A549 (cell line): ENCODE results near the gene SCAMP1. TPM values are rescaled to one million over a fixed set of nuclear protein-coding genes. Genes with fewer than 3 reads are reported as not detected.

Source experiments
- ATAC-seq, 2 experiments: fragments of 200-7000 bp in 1 of 2; fragments of >200 bp in 1 of 2; cut with Nextera tagmentation in 1 of 2; cut with Tn5 transposase in 1 of 2; 3 replicates each; pipeline versions ENCODE4 v1.8.0 to v1.9.1; 2018 to 2020; ENCODE audit warnings: mild to moderate bottlenecking in 1 of 2, moderate library complexity in 1 of 2
- CTCF ChIA-PET: fragments of 300-600 bp; sonication (Branson Sonifier 250); formaldehyde crosslinking; extraction: SDS; loops from one replicate; lab custom pipeline; 2021; ENCODE audit warnings: antibody characterized with exemption, inconsistent platforms; lab: Yijun Ruan, JAX
- POLR2A ChIA-PET: fragments of 350-600 bp; formaldehyde crosslinking; extraction: SDS; loops from one replicate; lab custom pipeline; 2021; ENCODE audit warnings: antibody characterized with exemption, inconsistent platforms; lab: Yijun Ruan, JAX
- DNase-seq, 2 experiments: peaks; one replicate each; pipeline versions ENCODE4 v3.0.0 to v3.0.0-alpha.2; 2011 to 2016; ENCODE audit warnings: low read depth in 1 of 2, low spot score in 1 of 2
- FAIRE-seq: peaks from 2 replicates; lab custom pipeline; 2011; peaks lifted over from hg19 to GRCh38; lab: Jason Lieb, UNC
- H3K27ac ChIP-seq, 2 experiments: fragments of >200 bp; sonication (Bioruptor Twin); formaldehyde crosslinking; 3 replicates each; pipeline ENCODE4 v1.5.1; 2016 to 2017
- H3K4me1 ChIP-seq: fragments of >200 bp; sonication (Bioruptor Twin); formaldehyde crosslinking; 3 replicates; pipeline ENCODE4 v1.6.1; 2016
- H3K4me2 ChIP-seq: fragments of >200 bp; sonication (Bioruptor Twin); formaldehyde crosslinking; 3 replicates; pipeline ENCODE4 v1.6.1; 2016
- H3K4me3 ChIP-seq: fragments of >200 bp; sonication (Bioruptor Twin); formaldehyde crosslinking; 3 replicates; pipeline ENCODE4 v1.5.1; 2016
- H3K9me3 ChIP-seq: fragments of >200 bp; sonication (Bioruptor Twin); formaldehyde crosslinking; 3 replicates; pipeline ENCODE4 v1.6.1; 2016
- CBX2 ChIP-seq: fragments of 200-600 bp; sonication (generic); IDR thresholded peaks from 2 replicates; pipeline ENCODE4 v1.6.1; 2016; ENCODE audit warnings: low read depth, mild to moderate bottlenecking, borderline replicate concordance
- CHD4 ChIP-seq: fragments of 200-600 bp; sonication (generic); IDR thresholded peaks from 2 replicates; pipeline ENCODE4 v1.6.1; 2016; ENCODE audit warnings: antibody characterized with exemption, mild to moderate bottlenecking, borderline replicate concordance
- CTCF ChIP-seq: fragments of >200 bp; sonication (Bioruptor Twin); formaldehyde crosslinking; IDR thresholded peaks from 3 replicates; pipeline ENCODE4 v1.5.1; 2016
- EP300 ChIP-seq, 2 experiments: fragments of >200 bp; sonication (Bioruptor Twin); formaldehyde crosslinking; IDR thresholded peaks; 2 replicates in 1 of 2; 3 replicates in 1 of 2; pipeline ENCODE4 v1.6.1; 2016 to 2017
- ESRRA ChIP-seq: fragments of 150-350 bp; IDR thresholded peaks from 2 replicates; pipeline ENCODE4 v1.6.1; 2014; ENCODE audit warnings: mild to moderate bottlenecking, low read length, borderline replicate concordance
- FOSL2 ChIP-seq, 2 experiments: fragments of 450-650 bp in 1 of 2; fragments of >200 bp in 1 of 2; sonication (Bioruptor Twin) in 1 of 2; formaldehyde crosslinking; IDR thresholded peaks; 2 replicates each; pipeline versions ENCODE4 v1.5.0 to v1.6.1; 2016 to 2020; ENCODE audit warnings: mild to moderate bottlenecking in 1 of 2, moderate library complexity in 1 of 2
- GATA3 ChIP-seq: IDR thresholded peaks from 2 replicates; pipeline ENCODE4 v1.6.1; 2012; ENCODE audit warnings: borderline replicate concordance
- HEYL ChIP-seq: fragments of 250-450 bp; sonication (Bioruptor Pico); IDR thresholded peaks from 2 replicates; pipeline ENCODE4 v1.8.0; 2021; ENCODE audit warnings: mild to moderate bottlenecking, moderate library complexity
- HOXA7 ChIP-seq: fragments of 250-450 bp; sonication (Bioruptor Pico); IDR thresholded peaks from 2 replicates; pipeline ENCODE4 v1.5.0; 2020; ENCODE audit warnings: mild to moderate bottlenecking, moderate library complexity
- HOXB13 ChIP-seq: fragments of 250-450 bp; sonication (Bioruptor Pico); IDR thresholded peaks from 2 replicates; pipeline ENCODE4 v1.5.0; 2020; ENCODE audit warnings: low read depth, mild to moderate bottlenecking, moderate library complexity
- JUNB ChIP-seq: fragments of >200 bp; sonication (Bioruptor Twin); formaldehyde crosslinking; IDR thresholded peaks from 2 replicates; pipeline ENCODE4 v1.6.1; 2016
- KDM1A ChIP-seq: fragments of 200-600 bp; sonication (generic); IDR thresholded peaks from 2 replicates; pipeline ENCODE4 v1.6.1; 2016; ENCODE audit warnings: low read depth, mild to moderate bottlenecking
- KDM5A ChIP-seq: fragments of 200-600 bp; sonication (generic); IDR thresholded peaks from 2 replicates; pipeline ENCODE4 v1.6.1; 2016; ENCODE audit warnings: antibody characterized with exemption, mild to moderate bottlenecking
- MAX ChIP-seq: IDR thresholded peaks from 2 replicates; pipeline ENCODE4 v1.6.1; 2012
- NR3C1 ChIP-seq: fragments of >200 bp; sonication (Bioruptor Twin); formaldehyde crosslinking; IDR thresholded peaks from 3 replicates; pipeline ENCODE4 v1.6.1; 2017
- PHF8 ChIP-seq: fragments of 200-600 bp; sonication (generic); IDR thresholded peaks from 2 replicates; pipeline ENCODE4 v1.6.1; 2016; ENCODE audit warnings: low read depth, mild to moderate bottlenecking, antibody characterized with exemption, moderate library complexity, borderline replicate concordance
- POLR2A ChIP-seq: IDR thresholded peaks from 2 replicates; pipeline ENCODE4 v1.6.1; 2012; ENCODE audit warnings: mild to moderate bottlenecking, low read length
- POLR2AphosphoS2 ChIP-seq: conservative IDR thresholded peaks from 2 replicates; pipeline ENCODE4 v1.6.1; 2012; ENCODE audit warnings: low read length, improper control_type of control experiment, inconsistent platforms
- RAD21 ChIP-seq, 2 experiments: fragments of >200 bp in 1 of 2; sonication (Bioruptor Twin) in 1 of 2; formaldehyde crosslinking in 1 of 2; IDR thresholded peaks in 1 of 2; conservative IDR thresholded peaks in 1 of 2; 2 replicates in 1 of 2; 3 replicates in 1 of 2; pipeline ENCODE4 v1.6.1; 2012 to 2018; ENCODE audit warnings: inconsistent platforms in 1 of 2
- RARB ChIP-seq: fragments of 250-450 bp; sonication (Bioruptor Pico); IDR thresholded peaks from 2 replicates; pipeline ENCODE4 v1.8.0; 2021; ENCODE audit warnings: mild to moderate bottlenecking, moderate library complexity
- RFX5 ChIP-seq: fragments of 450-650 bp; IDR thresholded peaks from 2 replicates; pipeline ENCODE4 v1.7.1; 2014; ENCODE audit warnings: antibody characterized with exemption, mild to moderate bottlenecking, moderate library complexity
- SREBF2 ChIP-seq: fragments of 450-650 bp; IDR thresholded peaks from 2 replicates; pipeline ENCODE4 v1.6.1; 2014; ENCODE audit warnings: mild to moderate bottlenecking, moderate library complexity
- TP53 ChIP-seq: fragments of 250-450 bp; sonication (Bioruptor Pico); IDR thresholded peaks from 2 replicates; pipeline ENCODE4 v1.5.0; 2021; ENCODE audit warnings: mild to moderate bottlenecking, moderate library complexity
- ZFP36 ChIP-seq: fragments of 450-650 bp; IDR thresholded peaks from 2 replicates; pipeline ENCODE4 v1.6.1; 2014; ENCODE audit warnings: borderline replicate concordance; ENCODE audit not compliant: partially characterized antibody
- ZNF302 ChIP-seq: fragments of 250-450 bp; sonication (Bioruptor Pico); IDR thresholded peaks from 2 replicates; pipeline ENCODE4 v1.9.0; 2021; ENCODE audit warnings: inconsistent platforms, mild to moderate bottlenecking, moderate library complexity
- ZSCAN20 ChIP-seq: fragments of 250-450 bp; sonication (Bioruptor Pico); IDR thresholded peaks from 2 replicates; pipeline ENCODE4 v1.8.0; 2022; ENCODE audit warnings: mild to moderate bottlenecking, moderate library complexity
- WGBS: methylation state at CpG from one replicate; pipeline ENCODE4 v1.1.6; 2017; ENCODE audit errors: missing lambda C conversion rate; 5-methylcytosine and 5-hydroxymethylcytosine counted together
- polyA minus RNA-seq: library from RNA; depleted of rRNA, polyadenylated mRNA; stranded (reverse); fragments of >200 nt; gene quantifications from 2 replicates; pipeline ENCODE4 v1.2.3, GENCODE V29; 2011; rRNA and poly(A)+ RNA removed
- polyA plus RNA-seq, 4 experiments: library from polyadenylated mRNA; depleted of rRNA in 3 of 4; stranded (reverse); fragments of >200 nt; fragmentation: RNase III in 1 of 4; extraction: RNeasy Plus Mini Kit Qiagen cat#74134 plus additional on column Dnase treatment in 1 of 4; gene quantifications; 2 replicates in 3 of 4; 3 replicates in 1 of 4; pipeline ENCODE4 v1.2.3, GENCODE V29; 2011 to 2017
- TF ChIP-seq, protein P1 (sequence below): fragments of >200 bp; sonication (Bioruptor Twin); formaldehyde crosslinking; IDR thresholded peaks from 2 replicates; pipeline ENCODE4 v1.6.1; 2016
- TF ChIP-seq, protein P2 (sequence below): fragments of 250-450 bp; sonication (Bioruptor Pico); IDR thresholded peaks from 2 replicates; pipeline ENCODE4 v1.5.0; 2020; ENCODE audit warnings: low read depth, mild to moderate bottlenecking, moderate library complexity
- TF ChIP-seq, protein P3 (sequence below): fragments of 250-450 bp; sonication (Bioruptor Pico); IDR thresholded peaks from 2 replicates; pipeline ENCODE4 v1.5.0; 2021; ENCODE audit warnings: mild to moderate bottlenecking, moderate library complexity, borderline replicate concordance
- TF ChIP-seq, protein P4 (sequence below): fragments of 450-650 bp; IDR thresholded peaks from 2 replicates; pipeline ENCODE4 v1.6.1; 2014; ENCODE audit warnings: antibody characterized with exemption
- TF ChIP-seq, protein P5 (sequence below): fragments of >200 bp; sonication (Bioruptor Twin); formaldehyde crosslinking; IDR thresholded peaks from 3 replicates; pipeline ENCODE4 v1.6.1; 2016

Gene SCAMP1, protein sequence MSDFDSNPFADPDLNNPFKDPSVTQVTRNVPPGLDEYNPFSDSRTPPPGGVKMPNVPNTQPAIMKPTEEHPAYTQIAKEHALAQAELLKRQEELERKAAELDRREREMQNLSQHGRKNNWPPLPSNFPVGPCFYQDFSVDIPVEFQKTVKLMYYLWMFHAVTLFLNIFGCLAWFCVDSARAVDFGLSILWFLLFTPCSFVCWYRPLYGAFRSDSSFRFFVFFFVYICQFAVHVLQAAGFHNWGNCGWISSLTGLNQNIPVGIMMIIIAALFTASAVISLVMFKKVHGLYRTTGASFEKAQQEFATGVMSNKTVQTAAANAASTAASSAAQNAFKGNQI
- polyA plus RNA-seq (2011; rRNA removed), result 42.2 and 47.4 TPM in 2 replicates
- polyA plus RNA-seq (2012; cell fraction: cytosol; rRNA removed), result 5.6 and 7.8 TPM in 2 replicates
- 3.3 and 4.0 TPM in 2 replicates for polyA plus RNA-seq (2012; cell fraction: nucleus; rRNA removed)
- polyA plus RNA-seq (2017; fragmentation: RNase III; extraction: RNeasy Plus Mini Kit Qiagen cat#74134 plus additional on column Dnase treatment), result 21.3 to 23.8 TPM (median 22.5 TPM) in 3 replicates
- polyA minus RNA-seq, result 36.9 and 47.9 TPM in 2 replicates

GRCh38 chr5:78359831-78360673, at the start of gene SCAMP1:
TSS of gene SCAMP1 (plus strand) at chr5:78360617. CDS start at chr5:78360672, 55 bp downstream.
- under 1% methylated on average over 47 of the region's 79 CpGs for WGBS
- CTCF ChIA-PET, result interaction anchor here (0.5 to 1.8 kb wide), 15 partner anchors 11 to 843 kb away, joined by 3 to 7 read pairs (median 3); partner anchors contain the start of gene AP3B1
- peak; percentile 23 for FAIRE-seq
- TF ChIP-seq HOXA7 (CRISPR knock-in tag), result no peak
- no peak for TF ChIP-seq ESRRA
- TF ChIP-seq NR3C1, result no peak
- TF ChIP-seq KDM1A, result no peak
- peak; percentile 10 to 16; a peak in 2 of 5 replicates for TF ChIP-seq RAD21 (conservative IDR thresholded peaks at IDR 0.05 in 1 of 2, IDR thresholded peaks at IDR 0.05 in 1 of 2)
- no peak for TF ChIP-seq ZNF302 (CRISPR knock-in tag)
- TF ChIP-seq POLR2AphosphoS2, result no peak
- TF ChIP-seq, protein P1, sequence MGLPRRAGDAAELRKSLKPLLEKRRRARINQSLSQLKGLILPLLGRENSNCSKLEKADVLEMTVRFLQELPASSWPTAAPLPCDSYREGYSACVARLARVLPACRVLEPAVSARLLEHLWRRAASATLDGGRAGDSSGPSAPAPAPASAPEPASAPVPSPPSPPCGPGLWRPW, result no peak
- no peak for TF ChIP-seq ZSCAN20 (CRISPR knock-in tag)
- no peak for TF ChIP-seq TP53 (CRISPR knock-in tag)
- TF ChIP-seq, protein P2, sequence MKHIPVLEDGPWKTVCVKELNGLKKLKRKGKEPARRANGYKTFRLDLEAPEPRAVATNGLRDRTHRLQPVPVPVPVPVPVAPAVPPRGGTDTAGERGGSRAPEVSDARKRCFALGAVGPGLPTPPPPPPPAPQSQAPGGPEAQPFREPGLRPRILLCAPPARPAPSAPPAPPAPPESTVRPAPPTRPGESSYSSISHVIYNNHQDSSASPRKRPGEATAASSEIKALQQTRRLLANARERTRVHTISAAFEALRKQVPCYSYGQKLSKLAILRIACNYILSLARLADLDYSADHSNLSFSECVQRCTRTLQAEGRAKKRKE (CRISPR knock-in tag), result no peak
- TF ChIP-seq EP300 (IDR thresholded peaks at IDR 0.05), result no peak
- TF ChIP-seq, protein P3, sequence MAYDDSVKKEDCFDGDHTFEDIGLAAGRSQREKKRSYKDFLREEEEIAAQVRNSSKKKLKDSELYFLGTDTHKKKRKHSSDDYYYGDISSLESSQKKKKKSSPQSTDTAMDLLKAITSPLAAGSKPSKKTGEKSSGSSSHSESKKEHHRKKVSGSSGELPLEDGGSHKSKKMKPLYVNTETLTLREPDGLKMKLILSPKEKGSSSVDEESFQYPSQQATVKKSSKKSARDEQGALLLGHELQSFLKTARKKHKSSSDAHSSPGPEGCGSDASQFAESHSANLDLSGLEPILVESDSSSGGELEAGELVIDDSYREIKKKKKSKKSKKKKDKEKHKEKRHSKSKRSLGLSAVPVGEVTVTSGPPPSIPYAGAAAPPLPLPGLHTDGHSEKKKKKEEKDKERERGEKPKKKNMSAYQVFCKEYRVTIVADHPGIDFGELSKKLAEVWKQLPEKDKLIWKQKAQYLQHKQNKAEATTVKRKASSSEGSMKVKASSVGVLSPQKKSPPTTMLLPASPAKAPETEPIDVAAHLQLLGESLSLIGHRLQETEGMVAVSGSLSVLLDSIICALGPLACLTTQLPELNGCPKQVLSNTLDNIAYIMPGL, result peak; percentile 57; the same call in 1 of the 2 replicates
- no peak for TF ChIP-seq HOXB13 (CRISPR knock-in tag)
- TF ChIP-seq, protein P4, sequence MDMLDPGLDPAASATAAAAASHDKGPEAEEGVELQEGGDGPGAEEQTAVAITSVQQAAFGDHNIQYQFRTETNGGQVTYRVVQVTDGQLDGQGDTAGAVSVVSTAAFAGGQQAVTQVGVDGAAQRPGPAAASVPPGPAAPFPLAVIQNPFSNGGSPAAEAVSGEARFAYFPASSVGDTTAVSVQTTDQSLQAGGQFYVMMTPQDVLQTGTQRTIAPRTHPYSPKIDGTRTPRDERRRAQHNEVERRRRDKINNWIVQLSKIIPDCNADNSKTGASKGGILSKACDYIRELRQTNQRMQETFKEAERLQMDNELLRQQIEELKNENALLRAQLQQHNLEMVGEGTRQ, result no peak
- no peak for TF ChIP-seq KDM5A
- no peak for TF ChIP-seq RFX5
- TF ChIP-seq MAX, result peak; percentile 86
- TF ChIP-seq SREBF2, result no peak
- no peak for TF ChIP-seq HEYL (CRISPR knock-in tag)
- TF ChIP-seq CBX2, result no peak
- no peak for TF ChIP-seq CHD4
- TF ChIP-seq POLR2A, result peak; percentile 65
- no peak; the same call in 1 of the 2 replicates for TF ChIP-seq GATA3
- no peak for TF ChIP-seq CTCF
- TF ChIP-seq PHF8, result peak; percentile 78
- TF ChIP-seq, protein P5, sequence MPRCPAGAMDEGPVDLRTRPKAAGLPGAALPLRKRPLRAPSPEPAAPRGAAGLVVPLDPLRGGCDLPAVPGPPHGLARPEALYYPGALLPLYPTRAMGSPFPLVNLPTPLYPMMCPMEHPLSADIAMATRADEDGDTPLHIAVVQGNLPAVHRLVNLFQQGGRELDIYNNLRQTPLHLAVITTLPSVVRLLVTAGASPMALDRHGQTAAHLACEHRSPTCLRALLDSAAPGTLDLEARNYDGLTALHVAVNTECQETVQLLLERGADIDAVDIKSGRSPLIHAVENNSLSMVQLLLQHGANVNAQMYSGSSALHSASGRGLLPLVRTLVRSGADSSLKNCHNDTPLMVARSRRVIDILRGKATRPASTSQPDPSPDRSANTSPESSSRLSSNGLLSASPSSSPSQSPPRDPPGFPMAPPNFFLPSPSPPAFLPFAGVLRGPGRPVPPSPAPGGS, result peak; percentile 85
- no peak for TF ChIP-seq JUNB
- no peak for TF ChIP-seq ZFP36
- TF ChIP-seq FOSL2 (IDR thresholded peaks at IDR 0.05), result no peak
- no peak for TF ChIP-seq FOSL2 (CRISPR knock-in tag; IDR thresholded peaks at IDR 0.05)
- TF ChIP-seq RARB (CRISPR knock-in tag), result no peak

More at GRCh38 chr5:78359831-78360673, at the start of gene SCAMP1:
- POLR2A ChIA-PET, result interaction anchor here (0.6 to 1.7 kb wide), 10 partner anchors 8 to 1165 kb away, joined by 3 to 34 read pairs (median 3); partner anchors contain the start of gene AP3B1
- H3K4me3 ChIP-seq, result peak within 1 kb of the TSS; percentile 96
- H3K4me1 ChIP-seq, result peaks cover 18% of the 10 kb centered on the region
- DNase-seq (peak; percentile 91 to 92), ATAC-seq (peak; percentile 92 to 96)
- H3K27ac ChIP-seq, result peak within 1 kb of the TSS; percentile 96 to 98
- no peaks in the 10 kb centered on the region for H3K9me3 ChIP-seq
- peak within 1 kb of the TSS; percentile 87 for H3K4me2 ChIP-seq
